Keratinocyte (primary cell): ENCODE data around the gene RGS6. TPM values are rescaled to one million over a fixed set of nuclear protein-coding genes. Genes with fewer than 3 reads are reported as not detected.

Experiments used
- DNase-seq: peaks from one replicate; pipeline ENCODE4 v3.0.0-alpha.2; 2011; ENCODE audit warnings: low read depth, missing footprints, low spot score
- FAIRE-seq: peaks from 2 replicates; lab custom pipeline; 2011; peaks lifted over from hg19 to GRCh38; lab: Jason Lieb, UNC
- H2AFZ ChIP-seq: 2 replicates; pipeline ENCODE4 v1.6.0; 2012; ENCODE audit warnings: low read length, control low read depth, inconsistent platforms; ENCODE audit not compliant: control insufficient read depth
- H3K27ac ChIP-seq: 2 replicates; pipeline ENCODE4 v1.5.1; 2011; ENCODE audit warnings: low read length; ENCODE audit not compliant: control insufficient read depth, insufficient read depth
- H3K27me3 ChIP-seq: 3 replicates; pipeline ENCODE4 v1.6.0; 2011; ENCODE audit warnings: low read length; ENCODE audit not compliant: control insufficient read depth, insufficient read depth; ENCODE audit errors: extremely low read depth
- H3K36me3 ChIP-seq, 2 experiments: 2 replicates in 1 of 2; 3 replicates in 1 of 2; pipeline ENCODE4 v1.5.1; 2011; ENCODE audit warnings: low read length in 2 of 2, mild to moderate bottlenecking in 1 of 2; ENCODE audit not compliant: control insufficient read depth in 2 of 2, insufficient read depth in 2 of 2; ENCODE audit errors: extremely low read depth in 1 of 2
- H3K4me1 ChIP-seq: 3 replicates; pipeline ENCODE4 v1.5.1; 2011; ENCODE audit warnings: low read length; ENCODE audit not compliant: control insufficient read depth, insufficient read depth; ENCODE audit errors: extremely low read depth
- H3K4me2 ChIP-seq: 3 replicates; pipeline ENCODE4 v1.6.0; 2011; ENCODE audit warnings: low read depth, low read length; ENCODE audit not compliant: control insufficient read depth, insufficient read depth; ENCODE audit errors: extremely low read depth
- H3K4me3 ChIP-seq, 3 experiments: fragments of 200-600 bp in 1 of 3; sonication (generic) in 1 of 3; 2 replicates in 2 of 3; 3 replicates in 1 of 3; pipeline ENCODE4 v1.5.1; 2011 to 2016; ENCODE audit warnings: low read length in 3 of 3, mild to moderate bottlenecking in 3 of 3, control low read depth in 2 of 3, inconsistent platforms in 1 of 3, low read depth in 1 of 3, mixed read lengths in 1 of 3, mixed run types in 1 of 3, moderate library complexity in 1 of 3; ENCODE audit not compliant: control insufficient read depth in 2 of 3, insufficient read depth in 2 of 3; ENCODE audit errors: extremely low read depth in 1 of 3
- H3K79me2 ChIP-seq: 2 replicates; pipeline ENCODE4 v1.6.0; 2012; ENCODE audit warnings: low read length; ENCODE audit not compliant: control insufficient read depth, insufficient read depth
- H3K9ac ChIP-seq: 3 replicates; pipeline ENCODE4 v1.6.0; 2011; ENCODE audit warnings: low read length; ENCODE audit not compliant: control insufficient read depth, insufficient read depth; ENCODE audit errors: extremely low read depth
- H3K9me1 ChIP-seq: 3 replicates; pipeline ENCODE4 v1.6.0; 2011; ENCODE audit warnings: low read length; ENCODE audit not compliant: control insufficient read depth, insufficient read depth; ENCODE audit errors: extremely low read depth
- H3K9me3 ChIP-seq: 2 replicates; pipeline ENCODE4 v1.5.1; 2012; ENCODE audit warnings: low read depth, low read length; ENCODE audit not compliant: control insufficient read depth
- H4K20me1 ChIP-seq: 3 replicates; pipeline ENCODE4 v1.6.0; 2011; ENCODE audit warnings: low read length; ENCODE audit not compliant: control insufficient read depth, insufficient read depth; ENCODE audit errors: extremely low read depth
- CTCF ChIP-seq, 3 experiments: IDR thresholded peaks in 1 of 3; conservative IDR thresholded peaks in 1 of 3; optimal IDR thresholded peaks in 1 of 3; 2 replicates in 2 of 3; 3 replicates in 1 of 3; pipeline versions ENCODE3 to v1.5.1; 2011; ENCODE audit warnings: low read length in 3 of 3, mild to moderate bottlenecking in 3 of 3, moderate library complexity in 2 of 3, control low read depth in 1 of 3, inconsistent platforms in 1 of 3; ENCODE audit not compliant: insufficient read depth in 2 of 3; ENCODE audit errors: extremely low read depth in 1 of 3
- EZH2 ChIP-seq: IDR thresholded peaks from one replicate; pipeline ENCODE4 v1.6.1; 2012; ENCODE audit warnings: inconsistent platforms, mild to moderate bottlenecking, low read length, moderate library complexity
- dilution Hi-C: fragments of 300-500 bp; cut with MboI; formaldehyde crosslinking; loops from one replicate; pipeline ENCODE4 v1.7.0; 2020; ENCODE audit warnings: low sequenced_read_pairs; ENCODE audit not compliant: extremely low pct_ligation_motif_present
- polyA plus RNA-seq, 5 experiments: library from polyadenylated mRNA; depleted of rRNA in 3 of 5; stranded (reverse) in 3 of 5; stranded (forward) in 1 of 5; unstranded in 1 of 5; fragments of >200 nt; gene quantifications; 1 replicate in 1 of 5; 2 replicates in 3 of 5; 3 replicates in 1 of 5; pipeline versions ENCODE4 v1.2.1 to v1.2.3, GENCODE V29; 2011 to 2012; ENCODE audit warnings: missing spikeins in 2 of 5, low read depth in 1 of 5, low replicate concordance in 1 of 5

Gene RGS6
- polyA plus RNA-seq, 1 donor (not counting 4 experiments of a cell fraction or from before 2014, with no cell fraction given): not detected

GRCh38 chr14:71913342-71913741, 18.9 kb upstream of the RGS6 start:
- Histone ChIP-seq H3K4me1 (no peaks in the 10 kb centered on the region), H3K36me3 (no peaks in the 10 kb centered on the region), H3K9me3 (no peaks in the 10 kb centered on the region), H3K4me2 (no peak overlapping the region), H3K27ac (no peak overlapping the region), H3K27me3 (no peaks in the 10 kb centered on the region), H3K9ac (no peak overlapping the region), H3K4me3 (no peak overlapping the region), H4K20me1 (no peaks in the 10 kb centered on the region), H3K79me2 (no peaks in the 10 kb centered on the region), H2AFZ (no peak overlapping the region), H3K9me1 (no peaks in the 10 kb centered on the region)
- TF ChIP-seq EZH2 (no peak), CTCF (optimal IDR thresholded peaks at IDR 0.05 in 1 of 3, IDR thresholded peaks at IDR 0.05 in 1 of 3, conservative IDR thresholded peaks at IDR 0.05 in 1 of 3; ENCODE audit: extremely low read depth in 1 of 3, insufficient read depth in 2 of 3, low read length in 3 of 3) (no peak)
- dilution Hi-C loops: no loop called here
- DNase-seq: no peak
- no peak for FAIRE-seq

GRCh38 chr14:71918955-71919354, 13.3 kb upstream of the RGS6 start:
- dilution Hi-C loops: no loop called here
- no peak for TF ChIP-seq CTCF (optimal IDR thresholded peaks at IDR 0.05 in 1 of 3, IDR thresholded peaks at IDR 0.05 in 1 of 3, conservative IDR thresholded peaks at IDR 0.05 in 1 of 3; ENCODE audit: extremely low read depth in 1 of 3, insufficient read depth in 2 of 3, low read length in 3 of 3)
- no peak for TF ChIP-seq EZH2
- Histone ChIP-seq H3K9me3 (no peaks in the 10 kb centered on the region), H3K79me2 (no peaks in the 10 kb centered on the region), H4K20me1 (no peaks in the 10 kb centered on the region), H3K9ac (no peak overlapping the region), H3K27me3 (no peaks in the 10 kb centered on the region), H2AFZ (no peak overlapping the region), H3K9me1 (no peaks in the 10 kb centered on the region), H3K4me3 (no peak overlapping the region), H3K4me1 (no peaks in the 10 kb centered on the region), H3K4me2 (no peak overlapping the region), H3K27ac (no peak overlapping the region), H3K36me3 (no peaks in the 10 kb centered on the region)
- FAIRE-seq (no peak), DNase-seq (no peak)
